Activated CD8-positive, alpha-beta T cell treated with anti-CD3 and anti-CD28 coated beads for 36 hours (primary cell): ENCODE measurements around the gene EMC9. TPM values are rescaled to one million over a fixed set of nuclear protein-coding genes. Genes with fewer than 3 reads are reported as not detected.

Experiments used
- ATAC-seq: fragments of 200-7000 bp; cut with Tn5 transposase; one replicate; pipeline ENCODE4 v1.10.0; 2021; ENCODE audit warnings: mild to moderate bottlenecking, moderate library complexity
- CTCF ChIA-PET: fragments of 350-600 bp; sonication (Branson Sonifier 250); formaldehyde crosslinking; loops from one replicate; lab custom pipeline; 2021; ENCODE audit warnings: antibody characterized with exemption; lab: Charles Lee
- POLR2A ChIA-PET: fragments of 350-600 bp; sonication (Branson Sonifier 250); formaldehyde crosslinking; loops from one replicate; lab custom pipeline; 2021; ENCODE audit warnings: antibody characterized with exemption; lab: Charles Lee
- DNase-seq: peaks from one replicate; pipeline ENCODE4 v3.0.0-alpha.2; 2020
- H3K27ac Mint-ChIP-seq: one replicate; pipeline ENCODE4 v1.8.0; 2021; ENCODE audit warnings: mild to moderate bottlenecking, mixed read lengths
- H3K27me3 Mint-ChIP-seq: one replicate; pipeline ENCODE4 v1.8.0; 2021; ENCODE audit warnings: mixed read lengths
- H3K36me3 Mint-ChIP-seq: one replicate; pipeline ENCODE4 v1.8.0; 2021; ENCODE audit warnings: low read depth, mixed read lengths
- H3K4me1 Mint-ChIP-seq: one replicate; pipeline ENCODE4 v1.8.0; 2021; ENCODE audit warnings: low read depth, mixed read lengths
- H3K4me3 Mint-ChIP-seq: one replicate; pipeline ENCODE4 v1.8.0; 2021; ENCODE audit warnings: mild to moderate bottlenecking, moderate library complexity, mixed read lengths
- H3K9me3 Mint-ChIP-seq: one replicate; pipeline ENCODE4 v1.8.0; 2021; ENCODE audit warnings: mixed read lengths
- CTCF ChIP-seq: fragments of 200-600 bp; IDR thresholded peaks from one replicate; pipeline ENCODE4 v1.8.0; 2022; ENCODE audit warnings: antibody characterized with exemption, mild to moderate bottlenecking
- intact Hi-C: fragments of 100-400 bp; cut with micrococcal nuclease; formaldehyde crosslinking; loops from one replicate; pipeline ENCODE4 v1.10.0; 2022
- total RNA-seq, 2 experiments: library from RNA; stranded (reverse); gene quantifications; one replicate each; pipeline ENCODE4 v1.2.3, GENCODE V29; 2021

Gene EMC9
- total RNA-seq, 2 experiments from 2014 or later = 39.0 to 39.9 TPM

GRCh38 chr14:24098229-24098926 lies 43.0 kb downstream of the EMC9 start:
- no peaks in the 10 kb centered on the region for H3K9me3 Mint-ChIP-seq
- no peak overlapping the region for H3K4me3 Mint-ChIP-seq
- ATAC-seq (no peak), DNase-seq (no peak)
- H3K4me1 Mint-ChIP-seq = peaks cover 15% of the 10 kb centered on the region
- CTCF ChIA-PET = interaction anchor here (1.0 to 11.2 kb wide), 4 partner anchors 8 to 62 kb away, joined by 3 to 345 read pairs (median 112); no protein-coding TSS in a partner anchor
- H3K36me3 Mint-ChIP-seq = peaks cover 62% of the 10 kb centered on the region
- no peaks in the 10 kb centered on the region for H3K27me3 Mint-ChIP-seq
- no peak overlapping the region for H3K27ac Mint-ChIP-seq
- intact Hi-C loops = no loop called here
- POLR2A ChIA-PET = interaction anchor here (8.3 kb wide), 1 partner anchor 8 kb away, joined by 80 read pairs; no protein-coding TSS in a partner anchor
- no peak for TF ChIP-seq CTCF

GRCh38 chr14:24096545-24097181 lies 44.7 kb downstream of the EMC9 start:
- H3K4me1 Mint-ChIP-seq = peaks cover 20% of the 10 kb centered on the region
- no peaks in the 10 kb centered on the region for H3K9me3 Mint-ChIP-seq
- H3K4me3 Mint-ChIP-seq = peak overlapping the region; percentile 52
- ChIA-PET POLR2A (interaction anchor here (1.7 to 9.0 kb wide), 4 partner anchors 10 to 68 kb away, joined by 9 to 80 read pairs (median 50); partner anchors contain the start of genes DCAF11 and NRL), CTCF (interaction anchor here (7.0 to 11.2 kb wide), 3 partner anchors 9 to 37 kb away, joined by 99 to 345 read pairs (median 218); no protein-coding TSS in a partner anchor)
- no peak for TF ChIP-seq CTCF
- no peaks in the 10 kb centered on the region for H3K27me3 Mint-ChIP-seq
- ATAC-seq (no peak), DNase-seq (no peak)
- peaks cover 50% of the 10 kb centered on the region for H3K36me3 Mint-ChIP-seq
- peak overlapping the region; percentile 47 for H3K27ac Mint-ChIP-seq
- intact Hi-C loops = no loop called here

DNA sequence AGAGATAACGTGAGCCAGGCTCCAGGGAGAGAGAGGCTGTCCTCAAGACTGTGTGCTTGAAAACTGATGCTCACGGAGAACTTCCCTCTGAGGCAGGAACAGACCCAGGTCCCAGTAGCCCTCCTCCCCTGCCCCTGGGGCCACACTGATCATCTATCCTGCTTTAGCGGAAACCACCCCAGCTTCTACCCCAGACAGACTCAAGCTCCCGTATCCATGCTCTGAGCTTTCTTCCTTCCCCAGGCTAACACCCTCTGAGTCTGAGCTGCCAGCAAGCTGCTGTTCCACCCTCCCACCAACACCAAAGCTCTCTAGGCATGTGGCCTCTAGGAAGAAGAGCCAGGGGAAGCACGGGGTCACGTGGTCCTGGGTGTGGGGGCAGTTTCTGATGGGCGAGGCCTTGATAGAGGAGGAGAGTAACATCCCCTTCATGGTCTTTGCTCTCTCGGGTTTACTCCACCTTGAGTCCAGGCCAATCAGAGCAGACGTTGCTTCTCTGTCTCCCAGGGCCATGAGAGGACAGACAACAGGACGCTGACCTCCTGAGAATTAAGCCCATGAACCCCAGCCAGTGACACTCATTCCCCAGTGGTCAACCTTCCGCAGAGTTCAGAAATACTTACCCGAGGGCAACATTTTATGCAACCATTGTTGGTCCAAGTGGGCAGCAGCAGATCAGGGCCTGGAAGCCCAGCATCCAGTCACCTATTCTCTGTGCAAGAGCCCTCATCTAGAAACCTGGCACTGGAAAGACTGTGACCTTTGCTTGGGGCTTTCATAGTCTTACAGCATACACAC lies 45.9 kb downstream of the EMC9 start:
- H3K9me3 Mint-ChIP-seq = no peaks in the 10 kb centered on the region
- DNase-seq (peak; percentile 88), ATAC-seq (peak; percentile 63)
- no peaks in the 10 kb centered on the region for H3K27me3 Mint-ChIP-seq
- intact Hi-C loops = no loop called here
- peaks cover 40% of the 10 kb centered on the region for H3K36me3 Mint-ChIP-seq
- CTCF ChIA-PET = interaction anchor here (1.1 to 11.2 kb wide), 8 partner anchors 9 to 87 kb away, joined by 3 to 345 read pairs (median 6); partner anchors contain the start of genes DCAF11 and NRL
- H3K4me3 Mint-ChIP-seq = peak overlapping the region; percentile 93
- no peak for TF ChIP-seq CTCF
- peak overlapping the region; percentile 95 for H3K27ac Mint-ChIP-seq
- POLR2A ChIA-PET = interaction anchor here (0.6 to 9.0 kb wide), 22 partner anchors 10 to 775 kb away, joined by 3 to 80 read pairs (median 4); partner anchors contain the start of genes CARMIL3, DCAF11, EMC9 and IRF9
- peaks cover 22% of the 10 kb centered on the region for H3K4me1 Mint-ChIP-seq

GRCh38 chr14:24094841-24095270 lies 46.5 kb downstream of the EMC9 start:
- peak overlapping the region; percentile 93 for H3K4me3 Mint-ChIP-seq
- H3K9me3 Mint-ChIP-seq = no peaks in the 10 kb centered on the region
- ATAC-seq (no peak), DNase-seq (peak; percentile 34)
- TF ChIP-seq CTCF = no peak
- H3K4me1 Mint-ChIP-seq = peaks cover 24% of the 10 kb centered on the region
- intact Hi-C loops = loop anchor here (5.0 kb wide), 1 partner anchor 83 kb away; no protein-coding TSS in a partner anchor
- CTCF ChIA-PET = interaction anchor here (1.1 to 11.2 kb wide), 9 partner anchors 8 to 124 kb away, joined by 3 to 345 read pairs (median 5); partner anchors contain the start of genes DCAF11 and NRL
- no peaks in the 10 kb centered on the region for H3K27me3 Mint-ChIP-seq
- POLR2A ChIA-PET = interaction anchor here (0.6 to 9.0 kb wide), 22 partner anchors 9 to 774 kb away, joined by 3 to 80 read pairs (median 4); partner anchors contain the start of genes DCAF11, EMC9, IRF9 and NRL
- peak overlapping the region; percentile 95 for H3K27ac Mint-ChIP-seq
- peaks cover 35% of the 10 kb centered on the region for H3K36me3 Mint-ChIP-seq
